Neutrophil (primary cell): ENCODE results near the gene MAN2B2.

ENCODE experiments used
- H3K27ac ChIP-seq: fragments of 200-600 bp; sonication (generic); 2 replicates; pipeline ENCODE4 v1.5.1; 2016; ENCODE audit warnings: mild to moderate bottlenecking, moderate library complexity
- H3K27me3 ChIP-seq: fragments of 200-600 bp; sonication (generic); 2 replicates; pipeline ENCODE4 v1.6.0; 2016; ENCODE audit warnings: mild to moderate bottlenecking
- H3K36me3 ChIP-seq: fragments of 200-600 bp; sonication (generic); 2 replicates; pipeline ENCODE4 v1.5.1; 2017
- H3K4me1 ChIP-seq, 2 experiments: fragments of 200-600 bp in 1 of 2; sonication (generic) in 1 of 2; 1 replicate in 1 of 2; 2 replicates in 1 of 2; pipeline versions ENCODE4 v1.5.1 to v1.6.1; 2013 to 2016; ENCODE audit warnings: low read depth in 1 of 2, low read length in 1 of 2, mild to moderate bottlenecking in 1 of 2, moderate library complexity in 1 of 2; ENCODE audit not compliant: control insufficient read depth in 1 of 2, insufficient read depth in 1 of 2
- H3K4me3 ChIP-seq, 2 experiments: fragments of 200-600 bp in 1 of 2; sonication (generic) in 1 of 2; 1 replicate in 1 of 2; 2 replicates in 1 of 2; pipeline ENCODE4 v1.5.1; 2013 to 2016; ENCODE audit warnings: low read depth in 1 of 2, low read length in 1 of 2, mild to moderate bottlenecking in 1 of 2, moderate library complexity in 1 of 2
- H3K9me3 ChIP-seq: fragments of 200-600 bp; sonication (generic); 2 replicates; pipeline ENCODE4 v1.5.1; 2016
- CTCF ChIP-seq: fragments of 200-600 bp; sonication (generic); IDR thresholded peaks from 2 replicates; pipeline ENCODE4 v1.5.1; 2016; ENCODE audit warnings: antibody characterized with exemption

The MAN2B2 gene

GRCh38 chr4:6542951-6543350 lies 32.0 kb upstream of the MAN2B2 start:
- H3K27ac ChIP-seq: no peak overlapping the region
- no peaks in the 10 kb centered on the region for H3K9me3 ChIP-seq
- H3K27me3 ChIP-seq: peaks cover 35% of the 10 kb centered on the region
- H3K36me3 ChIP-seq: no peaks in the 10 kb centered on the region
- TF ChIP-seq CTCF: no peak
- no peak overlapping the region for H3K4me3 ChIP-seq
- no peaks in the 10 kb centered on the region for H3K4me1 ChIP-seq

DNA sequence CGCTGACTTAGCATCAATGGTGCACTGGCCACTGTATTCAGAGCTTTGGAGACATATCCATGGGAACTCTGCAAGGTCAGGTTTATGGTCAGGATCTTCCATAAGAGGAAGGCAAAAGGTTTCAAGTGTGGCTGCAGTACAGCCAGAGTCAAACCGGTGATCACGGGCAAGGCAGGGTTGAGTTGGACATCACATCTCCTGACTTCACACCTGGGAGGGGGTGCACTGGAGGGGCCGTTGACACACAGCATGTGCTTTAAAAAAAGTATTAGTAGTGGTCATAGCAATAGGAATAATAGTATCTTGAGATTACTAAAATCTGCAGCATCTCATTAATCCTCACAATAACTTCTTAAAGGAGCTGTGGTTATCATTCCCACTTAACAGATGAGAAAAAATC lies 28.9 kb upstream of the MAN2B2 start:
- Histone ChIP-seq H3K36me3 (no peaks in the 10 kb centered on the region), H3K4me1 (no peaks in the 10 kb centered on the region), H3K4me3 (no peak overlapping the region), H3K9me3 (no peaks in the 10 kb centered on the region), H3K27me3 (peaks cover 42% of the 10 kb centered on the region), H3K27ac (no peak overlapping the region)
- TF ChIP-seq CTCF: no peak

GRCh38 chr4:6546681-6547447 lies 28.1 kb upstream of the MAN2B2 start:
- Histone ChIP-seq H3K4me1 (no peaks in the 10 kb centered on the region), H3K9me3 (no peaks in the 10 kb centered on the region), H3K4me3 (no peak overlapping the region), H3K27me3 (peaks cover 46% of the 10 kb centered on the region), H3K36me3 (no peaks in the 10 kb centered on the region), H3K27ac (no peak overlapping the region)
- TF ChIP-seq CTCF: peak; percentile 55

- no peak for TF ChIP-seq CTCF
- Histone ChIP-seq H3K36me3 (no peaks in the 10 kb centered on the region), H3K4me3 (no peak overlapping the region), H3K27me3 (peaks cover 56% of the 10 kb centered on the region), H3K9me3 (no peaks in the 10 kb centered on the region), H3K4me1 (no peaks in the 10 kb centered on the region), H3K27ac (no peak overlapping the region)
Measured at GRCh38 chr4:6548201-6548881, 26.6 kb upstream of the MAN2B2 start.

GRCh38 chr4:6548882-6549230 lies 26.1 kb upstream of the MAN2B2 start:
- Histone ChIP-seq H3K4me3 (no peak overlapping the region), H3K27ac (no peak overlapping the region), H3K27me3 (peaks cover 62% of the 10 kb centered on the region), H3K9me3 (no peaks in the 10 kb centered on the region), H3K4me1 (no peaks in the 10 kb centered on the region), H3K36me3 (no peaks in the 10 kb centered on the region)
- TF ChIP-seq CTCF: no peak
